Measurements from ENCODE around the gene DHH.
A peak's percentile ranks its signal among the peaks of the same experiment; 100 is the strongest.

GRCh38 chr12:49043856-49044258, 50.7 kb downstream of the DHH start:
- no peak for TF ChIP-seq POLR2AphosphoS5 (IDR thresholded peaks at IDR 0.05)
- TF ChIP-seq CTCF (IDR thresholded peaks at IDR 0.05) = peak; percentile 48 to 63 (median 56)

Data from upper lobe of left lung (tissue), 4 donors.